Heart left ventricle (tissue), 13 donors: ENCODE measurements around the gene SV2B.

Source experiments
- CTCF ChIP-seq, 12 donors: fragments of 200-600 bp; sonication (generic) in 4 of 12; IDR thresholded peaks; one replicate each; pipeline versions ENCODE4 v1.5.0 to v1.8.0; 2018 to 2022; ENCODE audit warnings: antibody characterized with exemption in 12 of 12, mild to moderate bottlenecking in 5 of 12
- POLR2A ChIP-seq, 2 donors: fragments of 450-650 bp; IDR thresholded peaks; one replicate each; pipeline ENCODE4 v1.6.1; 2017; ENCODE audit warnings: antibody characterized with exemption in 2 of 2, mild to moderate bottlenecking in 2 of 2, moderate library complexity in 2 of 2
- donor health status: ischemic (EF 13 %, LVEDD 7.1; RV severe dilation, severe dysfunction).
- donor health status: DM: no; HTN: yes; CAD: no.
- donor health status: DM: no; HTN: no; CAD: no.
- donor health status: ischemic (EF 25% LVEDD 6.9; RV normal size, moderate dysfunction).
- donor health status: ischemic (EF 25% LVEDD 5.7; RV mildly dilated, moderate dysfunction).
- donor health status: ischemic (EF 35%, LVEDD 5.7; RV mildly dilated, moderate dysfunction).
- donor health status: nonischemic (EF 11% LVEDD 7.7; RV severe dilation, severe dysfunction).
- donor health status: DM: yes; HTN: yes; CAD: no.
- donor health status: PGD.
- donor health status: ischemic (EF 29% LVEDD 5.4; RV normal size, mild dysfunction).
- donor health status: nonischemic (EF 23%, LVEDD 6.1; RV moderate dilation, normal function).

GRCh38 chr15:91331581-91331980 lies 231.5 kb downstream of the SV2B start:
- TF ChIP-seq CTCF (IDR thresholded peaks at IDR 0.05) (no peak), POLR2A (IDR thresholded peaks at IDR 0.05) (no peak)
